HepG2 (cell line): ENCODE data around the gene FITM1. TPM values are rescaled to one million over a fixed set of nuclear protein-coding genes. Genes with fewer than 3 reads are reported as not detected.

Experiments
- BORCS8-MEF2B ChIP-seq: sonication (generic); formaldehyde crosslinking; IDR thresholded peaks from 2 replicates; pipeline ENCODE4 v1.8.0; 2022; ENCODE audit warnings: mild to moderate bottlenecking, missing genetic modification reagents
- CTCF ChIP-seq: sonication (generic); formaldehyde crosslinking; IDR thresholded peaks from 2 replicates; pipeline ENCODE4 v1.5.0; 2020; ENCODE audit warnings: mild to moderate bottlenecking, missing genetic modification reagents, moderate library complexity
- FOXK1 ChIP-seq: sonication (generic); formaldehyde crosslinking; IDR thresholded peaks from 2 replicates; pipeline ENCODE4 v1.4.0; 2020; ENCODE audit warnings: low read depth, missing genetic modification reagents, borderline replicate concordance
- GMEB2 ChIP-seq: IDR thresholded peaks from 2 replicates; pipeline ENCODE4 v1.6.1; 2016; ENCODE audit warnings: missing biosample characterization, missing genetic modification reagents, low read depth
- KMT2A ChIP-seq: sonication (generic); formaldehyde crosslinking; IDR thresholded peaks from 2 replicates; pipeline ENCODE4 v1.4.0; 2020; ENCODE audit warnings: missing genetic modification reagents
- MED13 ChIP-seq: sonication (generic); formaldehyde crosslinking; IDR thresholded peaks from 2 replicates; pipeline ENCODE4 v1.5.0; 2020; ENCODE audit warnings: missing genetic modification reagents
- MNT ChIP-seq: fragments of 450-650 bp; IDR thresholded peaks from 2 replicates; pipeline ENCODE4 v1.6.1; 2016
- RBM22 ChIP-seq: fragments of 200-400 bp; formaldehyde crosslinking; optimal IDR thresholded peaks from 2 replicates; pipeline ENCODE3; 2017; ENCODE audit warnings: mild to moderate bottlenecking, low read length, moderate library complexity
- SOX13 ChIP-seq, 3 experiments: fragments of 450-650 bp in 1 of 3; sonication (generic) in 1 of 3; formaldehyde crosslinking in 1 of 3; IDR thresholded peaks in 2 of 3; conservative IDR thresholded peaks in 1 of 3; 2 replicates each; pipeline versions ENCODE4 v1.5.0 to v1.6.1; 2016 to 2020; ENCODE audit warnings: antibody characterized with exemption in 1 of 3, mild to moderate bottlenecking in 1 of 3, missing compliant biosample characterization in 1 of 3, missing genetic modification reagents in 1 of 3, moderate library complexity in 1 of 3
- TAF15 ChIP-seq: fragments of 200-400 bp; formaldehyde crosslinking; IDR thresholded peaks from one replicate; pipeline ENCODE4 v1.6.1; 2018; ENCODE audit warnings: mild to moderate bottlenecking, low read depth, low read length; ENCODE audit not compliant: poor library complexity, severe bottlenecking
- TEAD3 ChIP-seq: optimal IDR thresholded peaks from 2 replicates; pipeline ENCODE3; 2016; ENCODE audit warnings: borderline replicate concordance
- TFAP4 ChIP-seq: sonication (generic); IDR thresholded peaks from 2 replicates; pipeline ENCODE4 v1.6.1; 2016; ENCODE audit warnings: low read depth, borderline replicate concordance
- USF2 ChIP-seq, 2 experiments: sonication (generic) in 1 of 2; formaldehyde crosslinking in 1 of 2; IDR thresholded peaks; 2 replicates each; pipeline versions ENCODE4 v1.5.1 to v1.6.1; 2011 to 2020; ENCODE audit warnings: borderline replicate concordance in 1 of 2, low read depth in 1 of 2, low read length in 1 of 2, mild to moderate bottlenecking in 1 of 2, missing genetic modification reagents in 1 of 2, moderate library complexity in 1 of 2
- ZBTB21 ChIP-seq: sonication (generic); formaldehyde crosslinking; IDR thresholded peaks from 2 replicates; pipeline ENCODE4 v1.4.0; 2020; ENCODE audit warnings: missing genetic modification reagents
- ZNF335 ChIP-seq: sonication (generic); formaldehyde crosslinking; IDR thresholded peaks from 2 replicates; pipeline ENCODE4 v1.4.0; 2020; ENCODE audit warnings: missing genetic modification reagents
- ZNF33A ChIP-seq: sonication (generic); formaldehyde crosslinking; IDR thresholded peaks from 2 replicates; pipeline ENCODE4 v1.5.1; 2020; ENCODE audit warnings: missing genetic modification reagents, mild to moderate bottlenecking, moderate library complexity, borderline replicate concordance
- ZNF720 ChIP-seq: sonication (generic); formaldehyde crosslinking; IDR thresholded peaks from 2 replicates; pipeline ENCODE4 v1.4.0; 2020; ENCODE audit warnings: missing genetic modification reagents
- ZNF883 ChIP-seq: sonication (generic); formaldehyde crosslinking; IDR thresholded peaks from 2 replicates; pipeline ENCODE4 v1.5.1; 2020; ENCODE audit warnings: mild to moderate bottlenecking, missing genetic modification reagents; ENCODE audit errors: not compliant biosample characterization
- polyA plus RNA-seq, 8 experiments: library from polyadenylated mRNA; depleted of rRNA in 3 of 8; stranded (reverse) in 7 of 8; unstranded in 1 of 8; fragments of >200 nt; fragmentation: Illumina TruSeq in 4 of 8; extraction: Trizol in 4 of 8; gene quantifications; 2 replicates each; pipeline versions ENCODE4 v1.2.1 to v1.2.3, GENCODE V29; 2011 to 2016; ENCODE audit warnings: low read depth in 4 of 8, missing spikeins in 1 of 8, mixed read lengths in 1 of 8; ENCODE audit not compliant: insufficient read depth in 1 of 8
- total RNA-seq, 5 experiments: library from RNA; depleted of rRNA; stranded (reverse); fragments of >200 nt; fragmentation: Illumina TruSeq; extraction: Trizol; gene quantifications; 2 replicates each; pipeline ENCODE4 v1.2.3, GENCODE V29; 2016; ENCODE audit warnings: low read depth in 1 of 5

The FITM1 gene
- total and polyA plus RNA-seq, 2 of the 13 experiments (the other 11 are each of a cell fraction or from before 2014, with no cell fraction given), result 2.7 to 5.8 TPM

- no peak for TF ChIP-seq ZNF33A (CRISPR knock-in tag)
- no peak; the same call in 1 of the 2 replicates for TF ChIP-seq TFAP4
- no peak for TF ChIP-seq TEAD3
- TF ChIP-seq TAF15, result peak; percentile 37
- no peak for TF ChIP-seq ZBTB21 (CRISPR knock-in tag)
- TF ChIP-seq RBM22, result peak; percentile 74
- peak; percentile 43; the same call in 1 of the 2 replicates for TF ChIP-seq FOXK1 (CRISPR knock-in tag)
- TF ChIP-seq KMT2A, result peak; percentile 58
- TF ChIP-seq GMEB2 (CRISPR knock-in tag), result peak; percentile 57; the same call in 1 of the 2 replicates
- peak; percentile 76; the same call in 1 of the 2 replicates for TF ChIP-seq ZNF335
- no peak for TF ChIP-seq USF2 (IDR thresholded peaks at IDR 0.05; ENCODE audit: low read depth, low read length)
- no peak for TF ChIP-seq USF2 (CRISPR knock-in tag; IDR thresholded peaks at IDR 0.05; ENCODE audit: borderline replicate concordance)
- TF ChIP-seq SOX13 (IDR thresholded peaks at IDR 0.05), result 0 out of 2 replicates have a peak, but pooled peaks have one; percentile 40
- TF ChIP-seq SOX13 (CRISPR knock-in tag; conservative IDR thresholded peaks at IDR 0.05 in 1 of 2, IDR thresholded peaks at IDR 0.05 in 1 of 2), result 0 out of 4 replicates have a peak, but pooled peaks of 1 of the 2 experiments have one; percentile 75
- TF ChIP-seq BORCS8-MEF2B (CRISPR knock-in tag), result peak; percentile 84
- TF ChIP-seq MNT, result peak; percentile 37
- TF ChIP-seq CTCF (CRISPR knock-in tag), result no peak; the same call in 1 of the 2 replicates
- no peak; the same call in 1 of the 2 replicates for TF ChIP-seq MED13 (CRISPR knock-in tag)
- TF ChIP-seq ZNF883 (CRISPR knock-in tag), result no peak
- 0 out of 2 replicates have a peak, but pooled peaks have one; percentile 58 for TF ChIP-seq ZNF720
Observed at GRCh38 chr14:24146978-24147760, 16.7 kb downstream of the FITM1 start, which contains the start of gene RNF31 (continued).
